Measurements from ENCODE around the gene ARHGAP15. TPM values are rescaled to one million over a fixed set of nuclear protein-coding genes. Genes with fewer than 3 reads are reported as not detected.

Gene ARHGAP15
- total RNA-seq, 2 experiments from 2014 or later: 72.1 to 98.4 TPM

DNA sequence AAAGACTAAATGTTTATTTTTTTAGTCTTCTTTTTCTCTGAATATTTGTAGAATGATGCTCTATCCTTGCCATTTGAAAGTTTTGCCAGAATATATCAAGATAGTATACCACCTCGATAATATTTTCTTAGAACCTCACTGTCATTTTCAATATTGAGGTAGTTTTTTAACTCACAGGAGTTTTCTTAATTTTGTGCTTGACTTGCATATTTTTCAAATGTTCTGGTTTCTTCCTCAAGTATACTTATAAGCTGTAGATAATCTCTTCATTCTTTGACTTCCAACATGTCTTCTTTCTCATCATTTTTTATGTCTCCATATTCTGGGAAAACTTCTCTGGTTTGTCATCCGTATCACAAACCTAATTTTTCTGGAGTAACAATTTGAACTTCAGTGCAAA, 559.6 kb downstream of the ARHGAP15 start:
- BruUV-seq (replicated peaks): no TSS peak

DNA sequence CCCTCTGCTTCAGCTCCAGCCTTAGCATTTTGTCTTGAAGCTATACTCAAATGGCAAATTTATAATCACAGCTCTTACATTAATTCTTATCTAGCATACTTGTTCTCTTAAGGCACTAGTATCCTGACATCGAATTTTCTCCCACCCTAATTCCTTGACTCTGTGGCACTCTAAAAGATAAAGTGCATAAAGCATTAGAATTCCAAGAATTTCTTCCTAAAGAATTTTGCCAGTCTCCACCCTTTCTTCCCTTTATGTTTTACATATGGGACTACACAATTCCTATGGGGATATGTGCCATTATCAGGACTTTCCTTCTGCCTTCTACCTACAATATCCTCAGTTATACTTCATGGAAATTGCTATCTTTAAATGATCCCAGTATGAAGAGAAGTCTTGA, 560.3 kb downstream of the ARHGAP15 start:
- H3K36me3 ChIP-seq (ENCODE audit: insufficient read depth, low read length): no peaks in the 10 kb centered on the region
- intact Hi-C loops (cut with micrococcal nuclease; ENCODE audit: unreplicated experiment): no loop called here
- no peaks in the 10 kb centered on the region for H4K20me1 ChIP-seq (ENCODE audit: insufficient read depth, low read length)
- no peak overlapping the region for H3K4me2 ChIP-seq (ENCODE audit: low read length)
- POLR2A ChIA-PET: interaction anchor here (0.6 to 1.2 kb wide), 6 partner anchors 10 to 1561 kb away, joined by 3 to 8 read pairs (median 4); no protein-coding TSS in a partner anchor
- no peaks in the 10 kb centered on the region for H3K9me3 ChIP-seq (ENCODE audit: low read length)
- no peaks in the 10 kb centered on the region for H3K9me2 ChIP-seq (ENCODE audit: insufficient read depth, low read length)
- CTCF ChIA-PET (ENCODE audit: unreplicated experiment): no interaction called here
- H3K27ac ChIP-seq (ENCODE audit: low read depth, low read length, poor library complexity, severe bottlenecking): no peak overlapping the region
- TF ChIP-seq, protein P1, sequence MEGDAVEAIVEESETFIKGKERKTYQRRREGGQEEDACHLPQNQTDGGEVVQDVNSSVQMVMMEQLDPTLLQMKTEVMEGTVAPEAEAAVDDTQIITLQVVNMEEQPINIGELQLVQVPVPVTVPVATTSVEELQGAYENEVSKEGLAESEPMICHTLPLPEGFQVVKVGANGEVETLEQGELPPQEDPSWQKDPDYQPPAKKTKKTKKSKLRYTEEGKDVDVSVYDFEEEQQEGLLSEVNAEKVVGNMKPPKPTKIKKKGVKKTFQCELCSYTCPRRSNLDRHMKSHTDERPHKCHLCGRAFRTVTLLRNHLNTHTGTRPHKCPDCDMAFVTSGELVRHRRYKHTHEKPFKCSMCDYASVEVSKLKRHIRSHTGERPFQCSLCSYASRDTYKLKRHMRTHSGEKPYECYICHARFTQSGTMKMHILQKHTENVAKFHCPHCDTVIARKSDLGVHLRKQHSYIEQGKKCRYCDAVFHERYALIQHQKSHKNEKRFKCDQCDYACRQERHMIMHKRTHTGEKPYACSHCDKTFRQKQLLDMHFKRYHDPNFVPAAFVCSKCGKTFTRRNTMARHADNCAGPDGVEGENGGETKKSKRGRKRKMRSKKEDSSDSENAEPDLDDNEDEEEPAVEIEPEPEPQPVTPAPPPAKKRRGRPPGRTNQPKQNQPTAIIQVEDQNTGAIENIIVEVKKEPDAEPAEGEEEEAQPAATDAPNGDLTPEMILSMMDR (conservative IDR thresholded peaks at IDR 0.05; ENCODE audit: low read length): no peak
- no peak for TF ChIP-seq EZH2phosphoT487 (IDR thresholded peaks at IDR 0.05; ENCODE audit: borderline replicate concordance, low read depth, low read length)
- BruUV-seq (replicated peaks): no TSS peak
- no peaks in the 10 kb centered on the region for H3K79me2 ChIP-seq (ENCODE audit: insufficient read depth, low read depth, low read length)
- no peak overlapping the region for H2AFZ ChIP-seq (ENCODE audit: low read length)
- H3K4me1 ChIP-seq (ENCODE audit: insufficient read depth, low read length, poor library complexity, severe bottlenecking): no peaks in the 10 kb centered on the region
- no peak for DNase-seq (ENCODE audit: low spot score)
- H3K4me3 ChIP-seq (ENCODE audit: low read depth, low read length, poor library complexity, severe bottlenecking): no peak overlapping the region

More for the DNA sequence above, 559.6 kb downstream of the ARHGAP15 start:
- no peaks in the 10 kb centered on the region for H4K20me1 ChIP-seq (ENCODE audit: insufficient read depth, low read length)
- H3K4me2 ChIP-seq (ENCODE audit: low read length): no peak overlapping the region
- H3K27ac ChIP-seq (ENCODE audit: low read depth, low read length, poor library complexity, severe bottlenecking): no peak overlapping the region
- H3K4me1 ChIP-seq (ENCODE audit: insufficient read depth, low read length, poor library complexity, severe bottlenecking): no peaks in the 10 kb centered on the region
- H3K9me3 ChIP-seq (ENCODE audit: low read length): no peaks in the 10 kb centered on the region
- no peaks in the 10 kb centered on the region for H3K36me3 ChIP-seq (ENCODE audit: insufficient read depth, low read length)
- intact Hi-C loops (cut with micrococcal nuclease; ENCODE audit: unreplicated experiment): no loop called here
- ChIA-PET CTCF (ENCODE audit: unreplicated experiment) (no interaction called here), POLR2A (interaction anchor here (0.6 to 1.0 kb wide), 2 partner anchors 10 to 371 kb away, joined by 3 to 8 read pairs; no protein-coding TSS in a partner anchor)
- no peak overlapping the region for H3K4me3 ChIP-seq (ENCODE audit: low read depth, low read length, poor library complexity, severe bottlenecking)
- no peaks in the 10 kb centered on the region for H3K9me2 ChIP-seq (ENCODE audit: insufficient read depth, low read length)
- DNase-seq (ENCODE audit: low spot score): no peak
- H3K79me2 ChIP-seq (ENCODE audit: insufficient read depth, low read depth, low read length): no peaks in the 10 kb centered on the region
- no peak for TF ChIP-seq EZH2phosphoT487 (IDR thresholded peaks at IDR 0.05; ENCODE audit: borderline replicate concordance, low read depth, low read length)
- TF ChIP-seq, protein P1 (conservative IDR thresholded peaks at IDR 0.05; ENCODE audit: low read length): no peak
- no peak overlapping the region for H2AFZ ChIP-seq (ENCODE audit: low read length)

DNA sequence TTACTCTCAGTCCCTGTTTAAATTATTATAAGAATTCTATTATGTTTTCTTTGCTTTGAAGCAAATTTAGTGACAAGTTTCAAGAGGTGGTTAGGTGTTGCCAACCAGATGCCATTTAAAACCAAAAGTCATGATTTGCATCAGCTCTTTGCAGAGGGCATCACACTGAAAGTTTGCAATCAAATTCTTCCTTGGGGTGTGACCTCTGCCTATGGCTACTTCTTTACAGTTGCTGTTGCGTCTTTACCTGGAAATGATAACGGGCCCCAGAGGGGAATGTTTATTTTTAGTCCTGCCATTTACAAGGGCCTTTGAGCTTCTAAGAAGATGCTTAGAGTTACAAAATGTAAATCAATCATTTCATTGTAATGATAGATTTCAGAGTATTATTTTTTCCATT, 561.0 kb downstream of the ARHGAP15 start:
- H3K9me3 ChIP-seq (ENCODE audit: low read length): no peaks in the 10 kb centered on the region
- TF ChIP-seq, protein P1 (conservative IDR thresholded peaks at IDR 0.05; ENCODE audit: low read length): no peak
- TF ChIP-seq EZH2phosphoT487 (IDR thresholded peaks at IDR 0.05; ENCODE audit: borderline replicate concordance, low read depth, low read length): no peak
- no peaks in the 10 kb centered on the region for H3K79me2 ChIP-seq (ENCODE audit: insufficient read depth, low read depth, low read length)
- no peaks in the 10 kb centered on the region for H3K4me1 ChIP-seq (ENCODE audit: insufficient read depth, low read length, poor library complexity, severe bottlenecking)
- no peak overlapping the region for H2AFZ ChIP-seq (ENCODE audit: low read length)
- no peak overlapping the region for H3K27ac ChIP-seq (ENCODE audit: low read depth, low read length, poor library complexity, severe bottlenecking)
- POLR2A ChIA-PET: interaction anchor here (0.7 to 1.2 kb wide), 4 partner anchors 10 to 1561 kb away, joined by 3 to 5 read pairs (median 4); no protein-coding TSS in a partner anchor
- no TSS peak for BruUV-seq (replicated peaks)
- intact Hi-C loops (cut with micrococcal nuclease; ENCODE audit: unreplicated experiment): no loop called here
- H3K4me2 ChIP-seq (ENCODE audit: low read length): no peak overlapping the region
- no peaks in the 10 kb centered on the region for H3K9me2 ChIP-seq (ENCODE audit: insufficient read depth, low read length)
- CTCF ChIA-PET (ENCODE audit: unreplicated experiment): no interaction called here
- H3K4me3 ChIP-seq (ENCODE audit: low read depth, low read length, poor library complexity, severe bottlenecking): no peak overlapping the region
- no peaks in the 10 kb centered on the region for H4K20me1 ChIP-seq (ENCODE audit: insufficient read depth, low read length)
- no peaks in the 10 kb centered on the region for H3K36me3 ChIP-seq (ENCODE audit: insufficient read depth, low read length)
- DNase-seq (ENCODE audit: low spot score): no peak

All from OCI-LY7 (cell line).